Occipital lobe (tissue), 2 donors: ENCODE results near the gene PRIMA1. TPM values are rescaled to one million over a fixed set of nuclear protein-coding genes. Genes with fewer than 3 reads are reported as not detected.

Experiments
- DNase-seq: peaks from one replicate; lab custom pipeline; 2025; lab: John Stamatoyannopoulos, UW
- total RNA-seq: library from RNA; depleted of rRNA; stranded (reverse); fragments of >200 nt; gene quantifications from one replicate; pipeline ENCODE4 v1.2.3, GENCODE V29; 2014

PRIMA1 gene
- total RNA-seq, 1 donor from 2014 or later, result not detected

GRCh38 chr14:93797071-93797470 is 8.8 kb upstream of the PRIMA1 start:
- no peak for DNase-seq

DNA sequence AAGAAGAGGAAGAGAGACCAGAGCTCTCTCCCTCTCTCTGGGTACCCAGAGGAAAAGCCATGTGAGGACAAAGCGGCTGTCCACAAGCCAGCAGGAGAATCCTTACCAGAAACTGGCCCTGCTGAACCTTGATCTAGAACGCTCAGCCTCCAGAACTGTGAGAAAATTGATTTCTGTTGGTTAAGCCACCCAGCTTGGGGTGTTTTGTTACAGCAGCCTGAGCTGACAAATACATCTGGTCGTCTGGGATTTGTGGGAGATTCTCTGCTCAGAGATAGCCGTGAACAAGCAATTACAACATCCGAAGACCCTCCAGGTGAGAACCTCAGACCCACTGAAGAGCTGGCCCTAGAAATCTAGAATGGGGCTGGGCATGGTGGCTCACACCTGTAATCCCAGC is 6.5 kb upstream of the PRIMA1 start:
- no peak for DNase-seq

DNA sequence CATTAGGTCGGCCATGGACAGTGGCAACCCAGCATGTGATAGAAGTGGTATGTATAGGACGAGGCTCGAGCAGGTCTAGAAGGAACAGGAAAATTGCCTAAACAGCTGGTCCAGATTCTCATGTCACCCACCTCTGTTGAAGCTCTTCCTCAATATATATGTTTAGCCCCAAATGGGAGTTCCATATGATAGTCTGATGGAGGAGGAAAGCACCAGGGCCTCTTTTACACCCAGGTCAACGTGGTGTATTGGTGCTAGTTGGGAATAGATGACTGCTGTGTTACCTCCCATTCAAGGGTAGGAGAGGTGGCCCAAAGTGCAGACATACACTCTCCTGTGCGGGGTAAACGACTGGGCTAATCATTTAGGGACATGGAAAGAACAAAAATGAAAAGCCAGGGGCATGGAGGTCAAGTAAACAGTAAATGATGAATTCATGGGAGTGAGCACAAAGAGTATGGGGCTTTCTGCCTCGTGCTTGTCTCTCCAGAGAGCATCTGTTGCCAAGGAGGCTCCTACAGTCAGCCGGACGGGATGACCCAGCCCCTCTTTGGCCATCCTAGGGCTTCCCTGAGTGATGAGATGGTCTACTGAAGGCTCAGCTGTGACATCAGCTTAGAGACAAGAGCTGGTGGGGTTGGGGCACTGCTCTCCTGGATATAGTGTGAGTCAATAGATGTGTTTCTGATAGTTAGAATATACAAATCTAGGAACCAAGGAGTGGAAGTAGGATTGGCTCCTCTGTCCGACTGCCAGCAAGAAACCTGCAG is 5.5 kb upstream of the PRIMA1 start:
- no peak for DNase-seq

DNA sequence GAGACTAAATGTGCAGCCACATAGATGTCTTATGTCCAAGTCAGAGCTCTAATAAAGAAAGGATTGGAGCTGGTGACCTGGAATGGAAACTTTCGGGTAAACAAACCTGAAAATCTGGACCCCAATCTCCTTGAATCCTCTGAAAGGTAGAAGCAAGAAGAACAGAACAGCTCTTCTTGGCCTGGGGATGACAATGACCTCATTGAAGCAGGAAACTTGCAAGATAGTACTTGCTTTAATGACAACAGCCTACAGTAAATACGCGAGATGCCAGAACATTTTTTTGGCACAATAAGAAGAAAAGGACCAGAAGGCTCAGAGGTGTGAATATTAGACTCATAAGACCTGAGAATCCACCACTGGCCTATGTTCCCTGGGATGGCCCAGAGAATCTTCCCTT is 4.1 kb upstream of the PRIMA1 start:
- no peak for DNase-seq

- no peak for DNase-seq
Observed at GRCh38 chr14:93790966-93791365, 2.7 kb upstream of the PRIMA1 start.

DNA sequence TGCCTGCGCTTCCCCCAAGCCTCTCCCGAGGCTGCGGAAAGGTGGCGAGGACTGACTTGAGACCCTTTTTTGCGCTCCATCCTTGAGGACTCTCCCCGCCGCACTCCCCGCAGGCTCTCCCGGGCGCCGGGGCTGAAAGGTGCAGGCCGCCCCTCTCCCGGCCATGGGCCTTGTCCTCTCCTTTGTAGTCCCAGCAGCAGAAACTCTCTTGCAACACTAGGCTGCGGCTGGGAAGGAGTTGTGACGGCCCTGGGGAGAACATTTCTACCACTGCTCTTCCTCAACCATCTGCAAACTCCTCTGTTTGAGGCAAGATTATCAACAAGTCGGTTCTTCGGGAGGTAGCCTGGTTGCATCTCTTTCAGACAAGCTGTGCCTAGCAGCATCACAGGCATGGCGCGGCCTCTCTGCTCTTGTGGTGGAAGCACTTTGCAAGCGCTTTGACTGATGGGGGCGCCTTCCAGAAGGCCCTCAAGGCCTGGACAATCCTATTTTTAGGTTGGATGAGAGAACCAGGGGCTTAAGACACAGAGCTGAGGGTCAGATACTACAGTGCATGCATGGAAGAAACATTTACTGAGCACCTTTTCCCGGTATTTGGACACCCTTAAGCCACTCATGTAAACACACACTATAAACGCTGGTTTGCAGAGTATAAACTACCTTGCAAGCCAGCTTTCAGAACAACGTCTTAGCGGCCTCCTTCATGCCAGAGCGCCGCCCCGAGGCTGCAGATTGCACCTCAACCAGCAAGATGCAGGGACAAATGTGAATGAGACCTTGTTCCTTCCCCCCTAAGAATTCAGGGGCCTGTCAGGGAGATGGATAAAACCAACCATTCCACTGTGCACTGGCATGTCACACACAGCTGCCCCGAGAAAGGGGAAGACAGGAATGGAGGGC is 1.2 kb upstream of the PRIMA1 start:
- DNase-seq, result no peak

DNA sequence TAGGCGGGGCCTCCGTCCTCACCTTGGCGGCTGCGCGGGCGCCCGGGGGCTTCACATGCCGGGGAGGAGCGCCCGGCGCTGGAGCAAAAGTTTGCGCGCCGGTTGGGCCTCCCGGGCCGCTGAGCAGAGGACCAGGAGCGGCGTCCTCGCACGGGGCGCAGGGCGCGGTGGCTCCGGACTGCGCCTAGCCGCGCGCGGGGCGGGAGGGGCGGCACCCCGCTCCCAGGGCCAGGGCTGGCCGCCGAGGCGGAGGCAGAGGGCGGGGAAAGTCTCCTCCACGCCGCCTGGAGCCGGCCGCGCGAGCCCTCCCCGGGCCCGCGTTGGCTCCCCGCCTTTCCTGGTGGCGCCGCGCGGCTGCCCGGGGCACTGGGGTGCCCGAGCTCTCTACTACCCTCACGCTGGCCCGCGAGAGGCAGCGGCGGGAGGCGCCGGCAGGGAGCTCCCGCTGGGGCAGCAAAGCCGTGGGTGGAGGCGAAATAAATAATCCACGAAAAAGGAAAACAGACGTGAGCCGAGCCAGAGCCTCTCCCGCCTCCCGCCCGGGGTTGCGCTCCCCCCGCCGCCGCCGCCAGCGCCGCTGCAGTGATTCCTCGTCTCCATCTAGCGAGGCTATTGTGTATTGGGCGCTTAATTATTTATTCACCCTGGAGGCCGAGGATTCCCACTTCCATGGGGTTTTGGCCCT is 400 bp upstream of the PRIMA1 start:
- DNase-seq, result peak; percentile 47

GRCh38 chr14:93787465-93788292 is 606 bp downstream of the PRIMA1 start:
- DNase-seq, result no peak

DNA sequence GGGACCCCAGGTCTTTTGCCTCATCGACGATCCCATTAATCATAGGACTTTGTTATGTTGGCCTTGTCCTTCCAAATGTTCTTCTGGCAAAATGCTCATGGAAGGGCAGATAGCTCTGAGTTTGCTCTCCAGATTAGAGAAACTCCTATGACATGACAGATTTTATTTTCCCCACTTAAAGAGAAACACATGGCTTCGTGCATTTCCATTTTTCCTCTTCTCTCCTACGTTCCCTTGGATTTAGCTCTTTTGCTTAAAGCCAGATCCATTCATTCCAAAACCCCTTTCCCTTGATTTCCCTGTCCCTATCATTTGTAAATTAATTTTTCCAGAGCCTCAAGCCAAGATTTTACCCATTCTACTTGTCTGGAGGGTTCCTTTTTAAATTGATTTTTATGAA is 2.9 kb downstream of the PRIMA1 start:
- DNase-seq, result no peak

DNA sequence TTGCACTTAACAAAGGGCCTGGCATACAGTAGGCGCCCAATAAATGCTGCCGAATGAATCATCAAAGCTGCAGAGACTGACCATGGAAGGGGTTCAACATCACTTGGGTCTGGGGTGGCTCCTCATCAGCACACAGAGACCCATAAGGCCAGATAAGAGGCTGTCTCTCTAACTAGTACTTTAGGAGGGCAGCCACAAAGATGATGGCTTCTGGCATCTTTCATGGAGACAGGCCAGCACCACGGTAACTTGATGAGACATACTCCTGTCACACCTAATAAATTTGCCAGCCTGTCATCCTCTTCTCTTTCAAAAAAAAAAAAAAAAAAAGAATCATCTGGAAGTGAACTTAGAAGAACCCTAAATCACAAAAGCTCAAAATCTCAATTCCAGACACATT is 3.4 kb downstream of the PRIMA1 start:
- DNase-seq, result no peak

GRCh38 chr14:93780813-93781400 is 7.4 kb downstream of the PRIMA1 start:
- no peak for DNase-seq

DNA sequence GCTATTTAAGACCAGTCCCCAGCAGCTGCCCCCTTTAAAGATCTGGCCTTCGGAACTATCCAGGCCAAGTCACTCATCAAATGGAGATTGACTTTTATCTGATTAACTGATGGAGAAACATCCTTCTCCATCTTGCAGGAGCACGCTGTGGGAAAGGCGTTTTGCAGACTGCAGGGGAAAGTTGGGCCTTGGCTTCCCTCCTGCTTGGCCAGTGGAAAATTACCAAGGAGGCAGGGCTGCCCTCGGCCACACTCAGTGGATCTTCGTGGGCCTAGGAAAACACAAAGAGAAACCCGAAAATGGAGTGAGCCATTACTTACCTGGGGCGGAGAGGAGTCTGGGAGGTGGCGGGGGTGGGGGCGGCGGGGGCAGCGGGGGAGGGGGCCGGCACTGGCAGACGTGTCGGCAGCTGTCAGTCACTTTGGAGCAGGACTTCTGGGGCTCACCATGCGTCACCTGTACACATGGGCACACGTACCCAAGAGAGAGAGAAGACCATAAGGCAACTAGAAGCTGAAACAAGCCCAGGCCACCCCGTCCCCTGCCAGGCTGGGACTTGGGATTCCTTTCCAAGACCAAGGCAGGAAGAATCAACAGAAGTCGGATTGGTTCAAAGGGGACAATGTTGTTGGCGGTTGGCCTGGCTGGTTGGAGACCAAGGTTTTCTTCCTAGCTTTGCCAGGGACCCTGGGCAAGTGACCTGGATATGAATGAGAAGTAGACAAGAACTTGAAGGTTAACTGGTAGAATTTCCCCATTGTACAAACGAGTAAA is 9.2 kb downstream of the PRIMA1 start:
- DNase-seq, result no peak

DNA sequence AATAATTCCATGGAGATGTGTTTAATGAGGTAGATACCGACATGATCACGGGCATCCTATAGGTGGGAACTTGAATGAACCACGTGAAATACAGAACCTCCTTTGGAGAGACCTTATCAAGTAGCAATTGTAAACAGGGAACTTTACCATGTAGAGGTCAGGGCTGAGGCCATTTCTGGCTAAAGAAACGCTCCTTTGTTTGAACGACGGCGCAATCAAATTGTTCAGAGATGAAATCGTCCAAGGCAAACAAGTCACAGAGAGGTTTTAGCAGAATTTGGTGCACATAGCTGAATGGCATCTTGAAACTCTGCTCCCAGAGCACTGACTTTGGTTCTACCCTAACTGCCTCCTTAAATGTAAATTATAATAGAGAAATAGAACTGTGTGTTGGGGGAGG is 9.8 kb downstream of the PRIMA1 start:
- DNase-seq, result no peak

DNA sequence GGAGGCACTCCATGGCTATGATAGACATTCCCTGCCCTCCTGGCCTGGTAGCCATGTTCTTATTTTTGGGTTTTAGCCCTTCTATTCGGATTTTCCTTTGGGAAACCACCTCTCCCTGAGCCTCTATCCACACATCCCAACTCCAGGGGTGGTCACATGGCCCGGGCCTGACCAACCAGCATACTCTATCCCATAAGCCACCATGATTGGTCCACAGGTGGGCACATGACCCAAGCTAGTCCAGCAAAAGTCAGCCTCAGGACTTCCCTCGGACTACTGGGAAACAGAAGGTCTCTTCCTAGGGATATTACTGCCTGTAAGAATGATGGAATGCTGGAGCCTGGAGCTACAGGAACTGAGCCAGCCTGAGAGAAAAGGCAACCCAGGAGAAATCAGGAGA is 12.5 kb downstream of the PRIMA1 start:
- no peak for DNase-seq

DNA sequence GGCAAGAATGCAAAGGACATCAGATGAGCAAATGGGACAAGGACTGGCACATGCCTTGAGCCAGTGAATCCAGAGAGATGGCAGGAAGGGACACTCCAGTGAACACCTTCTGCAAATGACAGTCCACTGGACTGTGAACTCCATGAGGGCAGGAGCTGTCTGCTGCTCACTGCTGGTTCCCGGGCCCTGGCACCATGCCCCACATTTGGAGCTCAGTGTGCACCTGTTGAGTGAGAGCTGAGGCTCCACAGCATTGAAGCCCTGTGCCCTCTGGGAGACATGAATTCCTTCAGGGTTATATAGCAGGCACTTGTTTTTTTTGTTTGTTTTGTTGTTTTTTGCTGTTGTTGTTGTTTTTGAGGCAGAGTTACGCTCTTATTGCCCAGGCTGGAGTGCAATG is 13.1 kb downstream of the PRIMA1 start:
- no peak for DNase-seq

GRCh38 chr14:93772263-93772662 is 16.0 kb downstream of the PRIMA1 start:
- no peak for DNase-seq

GRCh38 chr14:93765970-93766369 is 22.3 kb downstream of the PRIMA1 start:
- DNase-seq, result no peak

DNA sequence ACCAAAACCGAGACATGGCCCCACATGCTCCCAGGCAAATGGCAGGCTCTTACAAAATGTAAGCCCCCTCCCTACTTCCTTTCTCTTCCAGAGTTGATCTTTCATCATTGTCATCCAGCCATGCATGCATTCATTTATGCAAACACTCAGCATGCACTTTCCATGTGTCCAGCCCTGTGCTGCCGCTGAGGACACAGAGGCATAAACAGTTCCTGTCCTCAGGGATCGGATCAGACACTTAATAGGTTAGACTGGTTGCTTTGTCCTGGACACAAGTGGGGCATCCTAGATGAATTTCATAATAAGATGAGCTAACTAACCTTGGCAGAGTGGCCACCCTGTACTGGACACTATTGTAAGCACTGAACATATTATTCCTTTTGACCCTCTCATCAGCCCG is 23.1 kb downstream of the PRIMA1 start:
- DNase-seq, result no peak

GRCh38 chr14:93764211-93764659 is 24.1 kb downstream of the PRIMA1 start:
- no peak for DNase-seq

- no peak for DNase-seq
Observed at GRCh38 chr14:93759719-93760307, 28.5 kb downstream of the PRIMA1 start.
